ENCODE results near the gene RAB7B. TPM values are rescaled to one million over a fixed set of nuclear protein-coding genes. Genes with fewer than 3 reads are reported as not detected.

Gene RAB7B
- total and polyA plus RNA-seq, 2 experiments from 2014 or later, result 7.1 to 7.6 TPM

DNA sequence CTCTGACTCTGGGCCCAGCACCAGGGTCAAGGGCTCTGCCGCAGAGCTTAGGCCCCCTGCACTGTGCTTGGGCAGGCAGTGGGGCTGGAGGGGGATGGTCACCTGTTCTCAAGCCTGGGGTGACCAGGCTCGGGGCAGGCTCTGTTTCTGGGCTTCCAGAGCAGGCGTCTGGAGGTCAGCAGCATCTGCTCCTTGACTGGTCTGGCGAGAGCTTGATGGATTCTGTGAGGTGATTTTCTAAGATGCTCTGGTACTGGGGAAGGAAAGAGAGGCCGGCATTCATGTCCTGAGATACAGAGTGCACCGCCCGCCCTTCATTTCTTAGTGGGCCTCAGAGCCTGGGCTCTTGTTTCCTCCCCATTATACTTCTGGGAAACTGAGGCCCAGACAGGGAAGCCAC is 24.5 kb downstream of the RAB7B start:
- in situ Hi-C loops (cut with MboI), result no loop called here
- no peak for DNase-seq

DNA sequence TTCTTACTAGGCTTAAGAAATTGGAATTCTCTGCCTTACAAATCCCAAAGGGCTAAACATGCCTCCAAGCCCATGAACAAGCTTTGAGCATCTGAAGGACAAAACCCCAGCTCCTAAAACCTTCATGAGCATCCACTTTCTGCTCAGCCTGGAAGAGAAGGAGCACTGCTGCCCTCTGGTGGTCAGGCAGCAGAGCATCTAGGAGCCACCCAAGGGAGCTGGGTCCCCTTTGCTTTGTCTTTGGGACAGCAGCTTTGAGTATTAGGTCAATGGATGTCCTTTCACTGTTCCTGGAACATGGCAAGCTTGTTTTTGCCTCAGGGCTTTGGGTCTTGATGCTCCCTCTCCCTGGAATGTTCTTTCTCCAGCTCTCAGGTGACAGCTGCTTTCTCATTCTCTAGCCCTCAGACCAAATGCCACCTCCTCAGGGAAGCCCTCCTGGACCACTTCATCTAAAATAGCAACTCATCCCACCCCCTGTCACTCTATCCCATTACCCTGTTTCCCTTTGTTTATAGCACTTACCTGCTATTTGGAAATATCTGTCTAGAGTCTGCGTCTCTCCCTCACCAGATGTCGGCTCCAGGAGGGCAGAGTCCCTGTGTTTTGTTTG is 25.7 kb downstream of the RAB7B start:
- Histone ChIP-seq H3K9me2 (ENCODE audit: insufficient read depth) (no peaks in the 10 kb centered on the region), H3K9me3 (ENCODE audit: low read depth) (no peaks in the 10 kb centered on the region), H3F3A (ENCODE audit: insufficient read depth) (no peaks in the 10 kb centered on the region), H3K27me3 (replicated peaks; ENCODE audit: insufficient read depth) (no peaks in the 10 kb centered on the region), H3K4me3 (no peak overlapping the region), H4K20me1 (ENCODE audit: insufficient read depth) (no peaks in the 10 kb centered on the region), H2AFZ (no peak overlapping the region), H3K36me3 (ENCODE audit: low read depth) (no peaks in the 10 kb centered on the region), H3K4me2 (ENCODE audit: unreplicated experiment) (no peak overlapping the region), H3K4me1 (ENCODE audit: insufficient read depth) (peaks cover 10% of the 10 kb centered on the region), H3K27ac (no peak overlapping the region), H3K79me2 (ENCODE audit: insufficient read depth) (no peaks in the 10 kb centered on the region), H3K9ac (no peak overlapping the region)
- DNase-seq, result peak; percentile 83
- TF ChIP-seq EZH2 (IDR thresholded peaks at IDR 0.05; ENCODE audit: insufficient read depth, poor library complexity, severe bottlenecking) (no peak), EZH2phosphoT487 (IDR thresholded peaks at IDR 0.05; ENCODE audit: insufficient read depth, low read depth) (no peak)
- 97 to 98% methylated on average over 2 of the region's 2 CpGs for WGBS, 2 experiments (ENCODE audit: low coverage in 1 of 2, low lambda C conversion rate in 2 of 2, missing lambda C conversion rate in 2 of 2)
- in situ Hi-C loops (cut with MboI), result no loop called here

More for the DNA sequence above, 24.5 kb downstream of the RAB7B start:
- Histone ChIP-seq H3K27me3 (replicated peaks; ENCODE audit: insufficient read depth) (no peaks in the 10 kb centered on the region), H3K27ac (no peak overlapping the region), H3K4me2 (ENCODE audit: unreplicated experiment) (no peak overlapping the region), H3K4me1 (ENCODE audit: insufficient read depth) (peaks cover 10% of the 10 kb centered on the region), H2AFZ (no peak overlapping the region), H3K9me2 (ENCODE audit: insufficient read depth) (no peaks in the 10 kb centered on the region), H4K20me1 (ENCODE audit: insufficient read depth) (no peaks in the 10 kb centered on the region), H3K9me3 (ENCODE audit: low read depth) (no peaks in the 10 kb centered on the region), H3K79me2 (ENCODE audit: insufficient read depth) (no peaks in the 10 kb centered on the region), H3K9ac (no peak overlapping the region), H3K36me3 (ENCODE audit: low read depth) (no peaks in the 10 kb centered on the region), H3F3A (ENCODE audit: insufficient read depth) (no peaks in the 10 kb centered on the region), H3K4me3 (no peak overlapping the region)
- WGBS, 2 experiments (ENCODE audit: low coverage in 1 of 2, low lambda C conversion rate in 2 of 2, missing lambda C conversion rate in 2 of 2), result 67 to 75% methylated on average over 7 of the region's 7 CpGs
- TF ChIP-seq EZH2phosphoT487 (IDR thresholded peaks at IDR 0.05; ENCODE audit: insufficient read depth, low read depth) (no peak), EZH2 (IDR thresholded peaks at IDR 0.05; ENCODE audit: insufficient read depth, poor library complexity, severe bottlenecking) (no peak)

DNA sequence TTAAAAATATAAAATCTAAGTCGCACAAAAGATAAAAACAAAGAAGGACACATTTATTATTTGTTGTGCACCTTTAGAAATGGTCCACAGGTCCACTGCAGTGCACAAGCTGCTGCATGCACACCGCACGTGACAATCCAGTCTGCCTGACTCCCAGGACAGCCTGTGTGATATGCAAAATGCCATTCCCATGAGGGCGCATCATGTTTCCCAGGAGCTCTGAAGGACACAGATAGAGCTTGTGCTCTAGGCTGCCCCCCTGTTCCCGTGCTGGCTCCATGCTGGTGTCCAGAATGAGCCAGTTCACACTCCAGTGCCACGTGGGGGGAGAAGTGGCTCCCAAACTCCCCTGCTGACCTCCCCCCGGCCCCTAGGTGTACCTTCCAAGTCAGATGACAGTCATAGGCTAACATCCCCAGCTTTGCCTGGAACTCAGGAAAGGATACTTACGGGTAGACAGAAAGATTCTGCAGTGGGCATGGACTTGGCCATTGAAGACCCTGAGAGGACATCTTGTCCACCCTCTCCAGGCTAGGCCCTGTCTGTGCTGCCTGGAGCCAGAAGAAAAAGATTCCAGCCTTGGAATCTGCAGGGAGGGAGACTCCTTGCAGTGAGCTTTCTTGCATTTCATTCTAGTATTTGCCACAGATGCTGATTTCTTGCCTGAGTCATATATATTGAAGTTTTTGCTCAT is 26.3 kb downstream of the RAB7B start:
- in situ Hi-C loops (cut with MboI), result no loop called here
- WGBS, 2 experiments (ENCODE audit: low coverage in 1 of 2, low lambda C conversion rate in 2 of 2, missing lambda C conversion rate in 2 of 2), result 39 to 41% methylated on average over 8 of the region's 8 CpGs

DNA sequence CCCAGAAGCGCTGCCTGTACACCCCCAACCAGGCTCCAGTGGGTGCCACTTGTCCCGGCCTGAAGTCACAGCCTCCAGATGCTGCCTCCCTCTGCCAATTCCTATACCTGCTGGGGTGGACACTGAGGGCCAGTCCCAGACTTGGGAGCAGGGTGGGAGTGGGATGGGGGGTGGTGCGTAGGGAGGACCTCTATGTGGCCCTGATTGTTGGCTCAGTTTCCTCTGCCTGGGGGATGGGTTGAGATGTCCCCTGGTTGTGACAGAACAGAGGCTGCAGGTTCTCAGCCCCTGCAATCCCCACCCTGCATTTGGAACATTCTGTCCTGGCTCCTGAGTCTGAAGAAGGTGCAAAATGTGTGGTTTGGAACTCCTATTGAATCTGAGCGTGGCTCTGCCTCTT is 27.2 kb downstream of the RAB7B start:
- Histone ChIP-seq H3K4me1 (ENCODE audit: insufficient read depth) (peaks cover 10% of the 10 kb centered on the region), H2AFZ (no peak overlapping the region), H3K27me3 (replicated peaks; ENCODE audit: insufficient read depth) (no peaks in the 10 kb centered on the region), H4K20me1 (ENCODE audit: insufficient read depth) (no peaks in the 10 kb centered on the region), H3K9ac (no peak overlapping the region), H3K9me3 (ENCODE audit: low read depth) (no peaks in the 10 kb centered on the region), H3K79me2 (ENCODE audit: insufficient read depth) (no peaks in the 10 kb centered on the region), H3K36me3 (ENCODE audit: low read depth) (no peaks in the 10 kb centered on the region), H3K27ac (no peak overlapping the region), H3K4me2 (ENCODE audit: unreplicated experiment) (no peak overlapping the region), H3K4me3 (no peak overlapping the region), H3K9me2 (ENCODE audit: insufficient read depth) (no peaks in the 10 kb centered on the region), H3F3A (ENCODE audit: insufficient read depth) (no peaks in the 10 kb centered on the region; the same call in 1 of the 2 replicates)
- TF ChIP-seq EZH2phosphoT487 (IDR thresholded peaks at IDR 0.05; ENCODE audit: insufficient read depth, low read depth) (no peak), EZH2 (IDR thresholded peaks at IDR 0.05; ENCODE audit: insufficient read depth, poor library complexity, severe bottlenecking) (no peak)
- in situ Hi-C loops (cut with MboI), result no loop called here
- 51 to 56% methylated on average over 4 of the region's 4 CpGs for WGBS, 2 experiments (ENCODE audit: low coverage in 1 of 2, low lambda C conversion rate in 2 of 2, missing lambda C conversion rate in 2 of 2)
- DNase-seq, result no peak

More for the DNA sequence above, 26.3 kb downstream of the RAB7B start:
- no peaks in the 10 kb centered on the region for H3K79me2 ChIP-seq (ENCODE audit: insufficient read depth)
- no peaks in the 10 kb centered on the region for H4K20me1 ChIP-seq (ENCODE audit: insufficient read depth)
- no peak overlapping the region for H3K4me2 ChIP-seq (ENCODE audit: unreplicated experiment)
- DNase-seq, result peak; percentile 70
- no peak overlapping the region for H2AFZ ChIP-seq
- no peaks in the 10 kb centered on the region for H3K9me2 ChIP-seq (ENCODE audit: insufficient read depth)
- H3F3A ChIP-seq (ENCODE audit: insufficient read depth), result no peaks in the 10 kb centered on the region; the same call in 1 of the 2 replicates
- H3K27me3 ChIP-seq (replicated peaks; ENCODE audit: insufficient read depth), result no peaks in the 10 kb centered on the region
- no peak overlapping the region for H3K27ac ChIP-seq
- no peak overlapping the region for H3K9ac ChIP-seq
- H3K4me1 ChIP-seq (ENCODE audit: insufficient read depth), result peaks cover 10% of the 10 kb centered on the region
- H3K9me3 ChIP-seq (ENCODE audit: low read depth), result no peaks in the 10 kb centered on the region
- H3K4me3 ChIP-seq, result no peak overlapping the region
- TF ChIP-seq EZH2 (IDR thresholded peaks at IDR 0.05; ENCODE audit: insufficient read depth, poor library complexity, severe bottlenecking), result no peak
- no peak for TF ChIP-seq EZH2phosphoT487 (IDR thresholded peaks at IDR 0.05; ENCODE audit: insufficient read depth, low read depth)
- H3K36me3 ChIP-seq (ENCODE audit: low read depth), result no peaks in the 10 kb centered on the region

All from GM23248 (cell line).